ENCODE data around the gene ADGB.

ADGB gene

DNA sequence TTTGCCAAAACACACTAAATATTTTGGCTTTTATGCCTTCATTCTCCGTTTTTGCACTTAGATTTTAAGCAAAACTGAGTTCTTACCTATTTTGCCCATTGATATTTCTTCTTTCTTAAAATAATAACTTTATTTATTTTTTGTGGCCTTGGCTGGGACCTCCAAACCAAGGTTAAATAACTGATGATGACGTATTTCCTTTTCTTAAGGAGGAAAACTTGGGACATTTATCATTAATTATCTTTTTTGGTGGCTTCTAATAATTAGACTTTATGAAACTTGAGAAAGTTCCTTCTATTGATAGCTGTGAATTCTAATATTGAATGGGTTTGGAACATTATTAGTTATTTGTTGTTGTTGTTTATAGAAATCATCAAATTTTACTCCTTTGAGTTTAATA lies 154.5 kb downstream of the ADGB start:
- Histone ChIP-seq H3K79me2 (ENCODE audit: low read length) (no peaks in the 10 kb centered on the region), H3K27ac (ENCODE audit: low read length) (no peak overlapping the region), H3K4me1 (ENCODE audit: low read length) (no peaks in the 10 kb centered on the region), H2AFZ (ENCODE audit: low read depth, low read length) (no peak overlapping the region), H4K20me1 (ENCODE audit: insufficient read depth, low read length) (no peaks in the 10 kb centered on the region), H3K4me2 (ENCODE audit: low read length) (no peak overlapping the region), H3K9me3 (ENCODE audit: insufficient read depth, low read length) (no peaks in the 10 kb centered on the region), H3K4me3 (ENCODE audit: low read length) (no peak overlapping the region), H3K9ac (ENCODE audit: low read length) (no peak overlapping the region), H3K27me3 (ENCODE audit: low read depth, low read length) (no peaks in the 10 kb centered on the region), H3K36me3 (replicated peaks; ENCODE audit: low read depth, low read length) (no peaks in the 10 kb centered on the region)
- TF ChIP-seq EZH2phosphoT487 (IDR thresholded peaks at IDR 0.05; ENCODE audit: low read depth): no peak
- TF ChIP-seq, protein P1, sequence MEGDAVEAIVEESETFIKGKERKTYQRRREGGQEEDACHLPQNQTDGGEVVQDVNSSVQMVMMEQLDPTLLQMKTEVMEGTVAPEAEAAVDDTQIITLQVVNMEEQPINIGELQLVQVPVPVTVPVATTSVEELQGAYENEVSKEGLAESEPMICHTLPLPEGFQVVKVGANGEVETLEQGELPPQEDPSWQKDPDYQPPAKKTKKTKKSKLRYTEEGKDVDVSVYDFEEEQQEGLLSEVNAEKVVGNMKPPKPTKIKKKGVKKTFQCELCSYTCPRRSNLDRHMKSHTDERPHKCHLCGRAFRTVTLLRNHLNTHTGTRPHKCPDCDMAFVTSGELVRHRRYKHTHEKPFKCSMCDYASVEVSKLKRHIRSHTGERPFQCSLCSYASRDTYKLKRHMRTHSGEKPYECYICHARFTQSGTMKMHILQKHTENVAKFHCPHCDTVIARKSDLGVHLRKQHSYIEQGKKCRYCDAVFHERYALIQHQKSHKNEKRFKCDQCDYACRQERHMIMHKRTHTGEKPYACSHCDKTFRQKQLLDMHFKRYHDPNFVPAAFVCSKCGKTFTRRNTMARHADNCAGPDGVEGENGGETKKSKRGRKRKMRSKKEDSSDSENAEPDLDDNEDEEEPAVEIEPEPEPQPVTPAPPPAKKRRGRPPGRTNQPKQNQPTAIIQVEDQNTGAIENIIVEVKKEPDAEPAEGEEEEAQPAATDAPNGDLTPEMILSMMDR (IDR thresholded peaks at IDR 0.05; ENCODE audit: low read depth, low read length): no peak

- no peaks in the 10 kb centered on the region for H3K36me3 ChIP-seq (replicated peaks; ENCODE audit: low read depth, low read length)
- no peak overlapping the region for H3K9ac ChIP-seq (ENCODE audit: low read length)
- no peak for TF ChIP-seq EZH2phosphoT487 (IDR thresholded peaks at IDR 0.05; ENCODE audit: low read depth)
- TF ChIP-seq, protein P1 (IDR thresholded peaks at IDR 0.05; ENCODE audit: low read depth, low read length): no peak
- no peaks in the 10 kb centered on the region for H3K79me2 ChIP-seq (ENCODE audit: low read length)
- H2AFZ ChIP-seq (ENCODE audit: low read depth, low read length): no peak overlapping the region
- no peak overlapping the region for H3K4me2 ChIP-seq (ENCODE audit: low read length)
- H3K4me1 ChIP-seq (ENCODE audit: low read length): no peaks in the 10 kb centered on the region
- no peak overlapping the region for H3K4me3 ChIP-seq (ENCODE audit: low read length)
- no peaks in the 10 kb centered on the region for H4K20me1 ChIP-seq (ENCODE audit: insufficient read depth, low read length)
- no peak overlapping the region for H3K27ac ChIP-seq (ENCODE audit: low read length)
- H3K9me3 ChIP-seq (ENCODE audit: insufficient read depth, low read length): no peaks in the 10 kb centered on the region
- H3K27me3 ChIP-seq (ENCODE audit: low read depth, low read length): no peaks in the 10 kb centered on the region
Observed at GRCh38 chr6:146767632-146768031, 168.9 kb downstream of the ADGB start.

DNA sequence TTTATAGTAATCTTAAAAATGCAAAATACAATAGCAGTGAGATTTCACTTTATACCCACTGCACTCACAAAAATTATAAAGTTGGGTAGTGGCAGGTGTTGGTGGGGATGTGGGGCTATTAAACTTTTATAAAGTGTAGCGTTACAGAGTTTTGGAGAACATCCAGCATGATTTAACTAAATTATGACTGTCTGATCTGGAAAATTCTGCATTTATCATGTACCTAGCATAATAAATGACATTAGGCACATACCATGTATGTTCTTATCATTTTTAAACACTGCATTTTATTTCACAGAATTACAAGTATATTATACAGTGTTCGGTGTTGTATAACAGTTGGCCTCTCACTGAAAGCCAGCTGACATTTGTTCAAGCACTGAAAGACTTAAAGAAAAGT lies 169.9 kb downstream of the ADGB start:
- Histone ChIP-seq H3K4me1 (ENCODE audit: low read length) (no peaks in the 10 kb centered on the region), H3K4me3 (ENCODE audit: low read length) (no peak overlapping the region), H3K79me2 (ENCODE audit: low read length) (no peaks in the 10 kb centered on the region), H3K4me2 (ENCODE audit: low read length) (no peak overlapping the region), H3K9me3 (ENCODE audit: insufficient read depth, low read length) (no peaks in the 10 kb centered on the region), H2AFZ (ENCODE audit: low read depth, low read length) (no peak overlapping the region), H3K27ac (ENCODE audit: low read length) (no peak overlapping the region), H3K27me3 (ENCODE audit: low read depth, low read length) (no peaks in the 10 kb centered on the region), H3K9ac (ENCODE audit: low read length) (no peak overlapping the region), H4K20me1 (ENCODE audit: insufficient read depth, low read length) (no peaks in the 10 kb centered on the region), H3K36me3 (replicated peaks; ENCODE audit: low read depth, low read length) (no peaks in the 10 kb centered on the region)
- no peak for TF ChIP-seq EZH2phosphoT487 (IDR thresholded peaks at IDR 0.05; ENCODE audit: low read depth)
- TF ChIP-seq, protein P1 (IDR thresholded peaks at IDR 0.05; ENCODE audit: low read depth, low read length): no peak

DNA sequence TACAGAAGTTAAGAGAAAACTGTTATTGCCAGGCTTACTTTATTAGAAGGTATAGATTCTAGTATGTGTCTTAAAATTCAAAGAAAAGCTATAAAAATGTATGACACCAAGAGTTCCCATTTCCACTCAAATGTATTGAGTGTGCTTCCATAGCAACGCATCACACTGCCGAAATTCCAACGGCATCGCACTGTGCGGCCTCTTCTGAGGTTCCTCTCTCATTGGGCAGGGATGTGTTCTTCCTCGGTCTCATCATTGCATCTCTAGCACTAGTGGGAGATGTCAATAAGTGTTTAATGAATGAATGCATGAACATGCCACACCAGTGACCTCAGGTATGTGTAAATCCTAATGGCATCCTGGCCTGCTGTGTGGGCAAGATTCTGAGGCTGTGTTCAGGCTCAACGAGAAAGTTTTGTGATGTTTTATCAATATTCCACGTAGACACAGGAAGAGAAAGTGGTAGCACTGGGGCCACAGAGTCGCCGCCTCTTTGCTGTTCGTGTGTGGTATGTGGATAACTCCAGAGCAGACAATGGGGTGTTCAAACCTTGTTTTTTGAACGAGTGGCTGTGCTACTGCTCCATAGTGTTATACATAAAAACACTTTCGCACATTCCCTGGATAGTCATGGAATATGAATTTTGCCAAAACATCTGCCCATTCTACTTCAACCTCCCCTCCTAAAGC lies 171.6 kb downstream of the ADGB start:
- H3K4me1 ChIP-seq (ENCODE audit: low read length): no peaks in the 10 kb centered on the region
- H3K27ac ChIP-seq (ENCODE audit: low read length): no peak overlapping the region
- no peaks in the 10 kb centered on the region for H3K36me3 ChIP-seq (replicated peaks; ENCODE audit: low read depth, low read length)
- H3K27me3 ChIP-seq (ENCODE audit: low read depth, low read length): no peaks in the 10 kb centered on the region
- no peaks in the 10 kb centered on the region for H3K79me2 ChIP-seq (ENCODE audit: low read length)
- no peak overlapping the region for H2AFZ ChIP-seq (ENCODE audit: low read depth, low read length)
- no peak overlapping the region for H3K4me2 ChIP-seq (ENCODE audit: low read length)
- TF ChIP-seq EZH2phosphoT487 (IDR thresholded peaks at IDR 0.05; ENCODE audit: low read depth): no peak
- TF ChIP-seq, protein P1 (IDR thresholded peaks at IDR 0.05; ENCODE audit: low read depth, low read length): no peak
- no peak overlapping the region for H3K4me3 ChIP-seq (ENCODE audit: low read length)
- no peak overlapping the region for H3K9ac ChIP-seq (ENCODE audit: low read length)
- H4K20me1 ChIP-seq (ENCODE audit: insufficient read depth, low read length): no peaks in the 10 kb centered on the region
- H3K9me3 ChIP-seq (ENCODE audit: insufficient read depth, low read length): no peaks in the 10 kb centered on the region
